Measurements from ENCODE around the gene ELOVL5.

ELOVL5 gene

GRCh38 chr6:53302678-53303360, 45.9 kb downstream of the ELOVL5 start:
- DNase-seq = no peak

- DNase-seq = no peak
Observed at GRCh38 chr6:53301801-53302537, 46.8 kb downstream of the ELOVL5 start.

GRCh38 chr6:53300656-53301551, 47.8 kb downstream of the ELOVL5 start:
- DNase-seq = peak in 12 of 14 donors; percentile 39 to 89 (median 52)

- DNase-seq = peak in 1 of 14 donors; percentile 87
Observed at GRCh38 chr6:53299331-53300005, 49.3 kb downstream of the ELOVL5 start.

GRCh38 chr6:53297004-53297403, 51.7 kb downstream of the ELOVL5 start:
- no peak for DNase-seq

GRCh38 chr6:53295176-53295575, 53.6 kb downstream of the ELOVL5 start:
- no peak for DNase-seq

- DNase-seq = no peak
Observed at GRCh38 chr6:53294611-53295010, 54.1 kb downstream of the ELOVL5 start.

GRCh38 chr6:53294095-53294494, 54.7 kb downstream of the ELOVL5 start:
- DNase-seq = no peak

GRCh38 chr6:53293691-53294090, 55.1 kb downstream of the ELOVL5 start:
- no peak for DNase-seq

GRCh38 chr6:53290537-53291510, 57.9 kb downstream of the ELOVL5 start:
- no peak for DNase-seq

- DNase-seq = peak in 8 of 14 donors; percentile 12 to 62 (median 28)
Observed at GRCh38 chr6:53287336-53288225, 61.2 kb downstream of the ELOVL5 start.

- DNase-seq = no peak
Observed at GRCh38 chr6:53284901-53285300, 63.8 kb downstream of the ELOVL5 start.

GRCh38 chr6:53282741-53283140, 66.0 kb downstream of the ELOVL5 start:
- no peak for DNase-seq

GRCh38 chr6:53282234-53282633, 66.5 kb downstream of the ELOVL5 start:
- DNase-seq = no peak

GRCh38 chr6:53281518-53282215, 67.1 kb downstream of the ELOVL5 start:
- no peak for DNase-seq

- no peak for DNase-seq
Observed at GRCh38 chr6:53280207-53280606, 68.5 kb downstream of the ELOVL5 start.

GRCh38 chr6:53279293-53279692, 69.5 kb downstream of the ELOVL5 start:
- DNase-seq = no peak

- no peak for DNase-seq
Observed at GRCh38 chr6:53273370-53273769, 75.4 kb downstream of the ELOVL5 start.

GRCh38 chr6:53269827-53270226, 78.9 kb downstream of the ELOVL5 start:
- DNase-seq = peak in 2 of 14 donors; percentile 19 to 43
